NCI-H748 (cell line): Measurements from ENCODE around the gene TAS2R41.

Experiments
- DNase-seq: peaks from one replicate; lab custom pipeline; 2025; ENCODE audit not compliant: unreplicated experiment; lab: John Stamatoyannopoulos, UW

The TAS2R41 gene

GRCh38 chr7:143477501-143478150 is at the start of gene TAS2R41:
TAS2R41 (plus strand) TSS chr7:143477873; CDS start chr7:143477873, 0 bp downstream.
- no peak for DNase-seq

- DNase-seq, result no peak
These were observed 47.6 kb upstream of the TAS2R41 start for GRCh38 chr7:143429770-143430698.

- DNase-seq, result no peak
These were observed 46.6 kb upstream of the TAS2R41 start for GRCh38 chr7:143431109-143431508.

- DNase-seq, result no peak
These were observed 43.9 kb upstream of the TAS2R41 start for GRCh38 chr7:143433759-143434158.

GRCh38 chr7:143434660-143435059 is 43.0 kb upstream of the TAS2R41 start:
- DNase-seq, result peak; percentile 17

- DNase-seq, result no peak
These were observed 42.4 kb upstream of the TAS2R41 start for GRCh38 chr7:143435266-143435665.

- no peak for DNase-seq
These were observed 41.2 kb upstream of the TAS2R41 start for GRCh38 chr7:143436325-143436946.

GRCh38 chr7:143437578-143437977 is 40.1 kb upstream of the TAS2R41 start:
- no peak for DNase-seq

GRCh38 chr7:143439866-143440265 is 37.8 kb upstream of the TAS2R41 start:
- DNase-seq, result no peak

- no peak for DNase-seq
These were observed 34.5 kb upstream of the TAS2R41 start, which contains the start of gene TAS2R60 for GRCh38 chr7:143443153-143443552. TAS2R60 (plus strand) TSS chr7:143443453; CDS start chr7:143443453, 0 bp downstream.

GRCh38 chr7:143444063-143444782 is 33.5 kb upstream of the TAS2R41 start:
- no peak for DNase-seq

- no peak for DNase-seq
These were observed 32.9 kb upstream of the TAS2R41 start for GRCh38 chr7:143444785-143445184.

GRCh38 chr7:143447466-143447865 is 30.2 kb upstream of the TAS2R41 start:
- DNase-seq, result no peak

GRCh38 chr7:143448429-143448828 is 29.2 kb upstream of the TAS2R41 start:
- no peak for DNase-seq

GRCh38 chr7:143449793-143450192 is 27.9 kb upstream of the TAS2R41 start:
- DNase-seq, result no peak

GRCh38 chr7:143451122-143451521 is 26.6 kb upstream of the TAS2R41 start:
- DNase-seq, result no peak

- DNase-seq, result no peak
These were observed 25.9 kb upstream of the TAS2R41 start for GRCh38 chr7:143451746-143452145.

GRCh38 chr7:143452495-143452894 is 25.2 kb upstream of the TAS2R41 start:
- DNase-seq, result no peak

- DNase-seq, result no peak
These were observed 23.5 kb upstream of the TAS2R41 start for GRCh38 chr7:143454091-143454680.

GRCh38 chr7:143455491-143455890 is 22.2 kb upstream of the TAS2R41 start:
- no peak for DNase-seq

- no peak for DNase-seq
These were observed 21.7 kb upstream of the TAS2R41 start for GRCh38 chr7:143455942-143456341.
